Lung (tissue), 12 donors: Measurements from ENCODE around the gene NKPD1. TPM values are rescaled to one million over a fixed set of nuclear protein-coding genes. Genes with fewer than 3 reads are reported as not detected.

Experiments
- ATAC-seq: fragments of 200-7000 bp; cut with Tn5 transposase; one replicate; pipeline ENCODE4 v1.9.1; 2020; ENCODE audit warnings: moderate number of reproducible peaks; ENCODE audit not compliant: insufficient read depth, low FRiP score
- DNase-seq, 3 donors: peaks; one replicate each; pipeline ENCODE4 v3.0.0-alpha.2; 2013 to 2017
- H3K27ac ChIP-seq, 2 donors: one replicate each; pipeline ENCODE4 v1.5.1; 2013; ENCODE audit warnings: mild to moderate bottlenecking in 2 of 2, moderate library complexity in 2 of 2, control low read depth in 1 of 2, inconsistent platforms in 1 of 2, low read depth in 1 of 2, low read length in 1 of 2
- H3K27me3 ChIP-seq, 3 donors: one replicate each; pipeline ENCODE4 v1.5.1; 2013; ENCODE audit warnings: low read length in 2 of 3; ENCODE audit not compliant: control insufficient read depth in 3 of 3, insufficient read depth in 3 of 3
- H3K36me3 ChIP-seq, 4 donors: one replicate each; pipeline ENCODE4 v1.5.1; 2013; ENCODE audit warnings: low read length in 4 of 4, mild to moderate bottlenecking in 1 of 4, moderate library complexity in 1 of 4; ENCODE audit not compliant: control insufficient read depth in 4 of 4, insufficient read depth in 4 of 4
- H3K4me1 ChIP-seq, 5 donors: one replicate each; pipeline ENCODE4 v1.5.1; 2013; ENCODE audit warnings: low read length in 5 of 5, mild to moderate bottlenecking in 2 of 5, moderate library complexity in 1 of 5; ENCODE audit not compliant: control insufficient read depth in 5 of 5, insufficient read depth in 5 of 5
- H3K4me3 ChIP-seq: one replicate; pipeline ENCODE4 v1.5.1; 2013; ENCODE audit warnings: mild to moderate bottlenecking, control low read depth, moderate library complexity
- H3K9ac ChIP-seq, 2 donors: one replicate each; pipeline ENCODE4 v1.5.1; 2013; ENCODE audit warnings: low read length in 2 of 2, control low read depth in 1 of 2; ENCODE audit not compliant: insufficient read depth in 1 of 2
- H3K9me3 ChIP-seq, 4 donors: one replicate each; pipeline ENCODE4 v1.5.1; 2013; ENCODE audit warnings: low read length in 3 of 4, mild to moderate bottlenecking in 1 of 4, moderate library complexity in 1 of 4; ENCODE audit not compliant: control insufficient read depth in 4 of 4, insufficient read depth in 3 of 4
- WGBS, 2 donors: extraction: QIAGEN DNeasy Blood & Tissue Kit; methylation state at CpG; one replicate each; pipeline ENCODE4 v1.1.7; 2013; 5-methylcytosine and 5-hydroxymethylcytosine counted together
- polyA plus RNA-seq, 2 donors: library from polyadenylated mRNA; stranded (reverse); fragments of 200-250 nt; gene quantifications; one replicate each; pipeline ENCODE4 v1.2.1, GENCODE V29; 2013
- total RNA-seq, 2 donors: library from RNA; depleted of rRNA in 1 of 2; stranded (reverse); fragments of >200 nt in 1 of 2; gene quantifications; one replicate each; pipeline ENCODE4 v1.2.1, GENCODE V29; 2014 to 2021
- TF ChIP-seq, protein P1 (sequence below): IDR thresholded peaks from 2 replicates; pipeline ENCODE4 v1.5.1; 2012; ENCODE audit warnings: mild to moderate bottlenecking; ENCODE audit errors: control extremely low read depth, extremely low read depth
- donor health status: control.
- donor health status: control.
- donor health status: Bipolar disorder and iron deficiency.
- donor health status: healthy.
- donor health status: DM: yes; HTN: yes; CAD: no.

Gene NKPD1
- total and polyA plus RNA-seq, 4 donors = 0.06 to 0.08 (median 0.07) TPM; not detected in 1

- Histone ChIP-seq H3K9me3 (no peaks in the 10 kb centered on the region), H3K4me1 (peaks cover 0 to 11% (median 4%) of the 10 kb centered on the region in 5 donors), H3K36me3 (peaks cover 0 to 22% (median 4%) of the 10 kb centered on the region in 4 donors), H3K4me3 (no peak overlapping the region), H3K27me3 (no peaks in the 10 kb centered on the region), H3K27ac (no peak overlapping the region), H3K9ac (no peak overlapping the region)
- ATAC-seq = no peak
- TF ChIP-seq, protein P1, sequence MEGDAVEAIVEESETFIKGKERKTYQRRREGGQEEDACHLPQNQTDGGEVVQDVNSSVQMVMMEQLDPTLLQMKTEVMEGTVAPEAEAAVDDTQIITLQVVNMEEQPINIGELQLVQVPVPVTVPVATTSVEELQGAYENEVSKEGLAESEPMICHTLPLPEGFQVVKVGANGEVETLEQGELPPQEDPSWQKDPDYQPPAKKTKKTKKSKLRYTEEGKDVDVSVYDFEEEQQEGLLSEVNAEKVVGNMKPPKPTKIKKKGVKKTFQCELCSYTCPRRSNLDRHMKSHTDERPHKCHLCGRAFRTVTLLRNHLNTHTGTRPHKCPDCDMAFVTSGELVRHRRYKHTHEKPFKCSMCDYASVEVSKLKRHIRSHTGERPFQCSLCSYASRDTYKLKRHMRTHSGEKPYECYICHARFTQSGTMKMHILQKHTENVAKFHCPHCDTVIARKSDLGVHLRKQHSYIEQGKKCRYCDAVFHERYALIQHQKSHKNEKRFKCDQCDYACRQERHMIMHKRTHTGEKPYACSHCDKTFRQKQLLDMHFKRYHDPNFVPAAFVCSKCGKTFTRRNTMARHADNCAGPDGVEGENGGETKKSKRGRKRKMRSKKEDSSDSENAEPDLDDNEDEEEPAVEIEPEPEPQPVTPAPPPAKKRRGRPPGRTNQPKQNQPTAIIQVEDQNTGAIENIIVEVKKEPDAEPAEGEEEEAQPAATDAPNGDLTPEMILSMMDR = no peak
- 87% methylated on average over 17 of the region's 17 CpGs for WGBS, 2 donors
- DNase-seq = peak in 2 of 3 donors; percentile 28 to 41
Measured at GRCh38 chr19:45137179-45137761, 23.5 kb downstream of the NKPD1 start.

DNA sequence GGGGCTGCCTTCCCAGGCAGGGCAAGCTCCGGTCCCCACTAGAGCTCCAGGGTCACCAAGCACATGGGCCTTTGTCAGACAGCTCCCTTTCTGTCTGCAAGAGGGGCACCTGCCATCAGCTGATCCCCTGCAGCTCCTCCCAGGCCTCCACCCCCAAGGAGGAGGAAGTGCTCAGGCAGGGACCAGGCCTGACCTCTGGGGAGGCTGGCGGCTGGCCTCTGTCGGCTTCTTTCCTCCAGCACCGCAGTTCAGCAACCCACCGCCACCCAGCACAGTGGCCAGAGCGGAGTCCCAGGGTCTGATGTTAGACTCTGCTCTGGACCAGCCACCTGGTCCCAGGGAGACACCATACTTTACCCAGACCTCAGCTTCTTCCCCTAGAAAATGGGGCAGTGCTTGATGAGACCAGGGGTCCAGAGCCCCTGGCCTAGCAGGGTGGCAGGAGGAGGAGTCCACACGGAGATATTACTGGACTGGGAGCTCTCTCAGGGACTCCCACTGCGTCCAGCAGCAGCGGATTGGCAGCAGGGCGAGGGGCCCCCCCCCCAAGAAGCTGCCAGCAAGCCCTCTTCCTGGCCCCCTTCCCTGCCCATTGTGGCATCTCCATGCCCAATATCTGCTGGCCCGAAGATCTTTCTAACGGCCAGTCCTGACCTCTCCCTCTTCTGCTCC, 24.1 kb downstream of the NKPD1 start:
- TF ChIP-seq, protein P1 = no peak
- ATAC-seq (no peak), DNase-seq (no peak)
- H3K4me3 ChIP-seq = no peak overlapping the region
- H3K36me3 ChIP-seq = peaks cover 0 to 16% (median 3%) of the 10 kb centered on the region in 4 donors
- H3K27me3 ChIP-seq = no peaks in the 10 kb centered on the region
- no peak overlapping the region for H3K9ac ChIP-seq
- no peaks in the 10 kb centered on the region for H3K9me3 ChIP-seq
- WGBS, 2 donors = 82 to 86% methylated on average over 12 of the region's 12 CpGs
- H3K27ac ChIP-seq = no peak overlapping the region
- peaks cover 0 to 11% (median 4%) of the 10 kb centered on the region in 5 donors for H3K4me1 ChIP-seq

DNA sequence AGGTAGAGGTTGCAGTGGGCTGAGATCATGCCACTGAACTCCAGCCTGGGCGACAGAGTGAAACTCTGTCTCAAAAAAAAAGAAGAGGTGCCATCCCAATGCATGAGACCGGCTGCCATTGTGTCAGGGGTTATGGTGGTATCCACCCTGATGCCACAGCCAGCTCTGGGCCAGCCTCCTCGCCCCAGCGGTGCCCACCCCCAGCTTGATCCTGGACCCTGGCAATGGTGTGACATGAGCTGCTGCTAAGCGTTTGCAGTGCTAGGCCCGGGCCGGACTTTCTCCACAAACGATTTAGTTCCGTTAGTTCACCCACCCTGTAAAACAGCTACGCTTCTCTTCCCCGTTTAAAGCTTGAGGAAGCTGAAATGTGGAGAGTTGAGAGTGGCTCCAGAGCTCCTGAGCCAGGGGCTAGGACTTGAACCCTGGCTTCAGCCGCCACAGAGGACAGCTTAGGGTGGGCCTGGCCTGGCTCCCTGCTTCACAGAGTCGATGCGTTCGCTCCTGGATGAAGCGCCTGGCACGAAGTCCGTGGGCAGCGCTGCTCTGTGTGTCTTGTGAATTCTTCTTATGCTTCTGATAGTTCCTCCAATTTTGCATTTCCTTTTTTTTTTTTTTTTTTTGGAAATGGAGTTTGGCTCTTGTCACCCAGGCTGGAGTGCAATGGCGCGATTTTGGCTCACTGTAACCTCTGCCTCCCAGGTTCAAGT, 25.5 kb downstream of the NKPD1 start:
- TF ChIP-seq, protein P1 = no peak
- 92 to 95% methylated on average over 21 of the region's 21 CpGs for WGBS, 2 donors
- ATAC-seq (no peak), DNase-seq (no peak)
- no peak overlapping the region for H3K9ac ChIP-seq
- peaks cover 0 to 5% (median 0%) of the 10 kb centered on the region in 4 donors for H3K36me3 ChIP-seq
- peaks cover 0 to 11% (median 4%) of the 10 kb centered on the region in 5 donors for H3K4me1 ChIP-seq
- no peaks in the 10 kb centered on the region for H3K9me3 ChIP-seq
- no peak overlapping the region for H3K27ac ChIP-seq
- no peaks in the 10 kb centered on the region for H3K27me3 ChIP-seq
- no peak overlapping the region for H3K4me3 ChIP-seq
